HCT116 (cell line): ENCODE results near the gene CD84.

ENCODE experiments used
- CTCF ChIP-seq, 3 experiments: fragments of 200-600 bp in 1 of 3; sonication (generic) in 1 of 3; IDR thresholded peaks in 2 of 3; conservative IDR thresholded peaks in 1 of 3; 2 replicates each; pipeline ENCODE4 v1.5.1; 2012 to 2017; ENCODE audit warnings: low read depth in 2 of 3, low read length in 2 of 3, antibody characterized with exemption in 1 of 3, borderline replicate concordance in 1 of 3, control low read depth in 1 of 3, mild to moderate bottlenecking in 1 of 3, mixed read lengths in 1 of 3, mixed run types in 1 of 3, moderate library complexity in 1 of 3; ENCODE audit not compliant: insufficient read depth in 1 of 3
- JUND ChIP-seq: IDR thresholded peaks from 2 replicates; pipeline ENCODE4 v1.6.1; 2012
- MAX ChIP-seq: IDR thresholded peaks from 2 replicates; pipeline ENCODE4 v1.6.1; 2012
- POLR2A ChIP-seq: IDR thresholded peaks from 2 replicates; pipeline ENCODE4 v1.7.0; 2011; ENCODE audit warnings: borderline replicate concordance; ENCODE audit not compliant: insufficient read depth, insufficient read length; ENCODE audit errors: extremely low read depth
- POLR2AphosphoS5 ChIP-seq: IDR thresholded peaks from 2 replicates; pipeline ENCODE4 v1.6.1; 2011; ENCODE audit warnings: mild to moderate bottlenecking, low read depth, low read length, moderate library complexity
- RAD21 ChIP-seq: IDR thresholded peaks from 2 replicates; pipeline ENCODE4 v1.6.1; 2012; ENCODE audit warnings: low read depth, mild to moderate bottlenecking
- REST ChIP-seq: IDR thresholded peaks from 2 replicates; pipeline ENCODE4 v1.6.1; 2012; ENCODE audit warnings: low read depth
- SP1 ChIP-seq: IDR thresholded peaks from 2 replicates; pipeline ENCODE4 v1.6.1; 2012; ENCODE audit warnings: low read depth
- TCF7L2 ChIP-seq: IDR thresholded peaks from 2 replicates; pipeline ENCODE4 v1.7.0; 2011; ENCODE audit warnings: borderline replicate concordance, inconsistent platforms; ENCODE audit not compliant: insufficient read depth, insufficient read length; ENCODE audit errors: extremely low read depth
- ZBTB33 ChIP-seq: IDR thresholded peaks from 2 replicates; pipeline ENCODE4 v1.6.1; 2011; ENCODE audit warnings: mild to moderate bottlenecking, low read length, moderate library complexity; ENCODE audit not compliant: insufficient replicate concordance; ENCODE audit errors: extremely low read depth

- no peak for TF ChIP-seq REST
- no peak for TF ChIP-seq RAD21
- no peak for TF ChIP-seq JUND
- TF ChIP-seq CTCF (IDR thresholded peaks at IDR 0.05 in 2 of 3, conservative IDR thresholded peaks at IDR 0.05 in 1 of 3; ENCODE audit: borderline replicate concordance in 1 of 3, insufficient read depth in 1 of 3, low read depth in 2 of 3, low read length in 2 of 3): no peak
- TF ChIP-seq POLR2AphosphoS5: no peak
- no peak for TF ChIP-seq POLR2A
- TF ChIP-seq SP1: no peak
- no peak for TF ChIP-seq MAX
- TF ChIP-seq ZBTB33: no peak
- TF ChIP-seq TCF7L2: no peak
Measured at GRCh38 chr1:160570840-160571239, 8.5 kb downstream of the CD84 start.
